Stimulated activated naive CD4-positive, alpha-beta T cell (primary cell): ENCODE data around the gene PDX1.
"Not testable (repeated sequence)": the region's sequence is repeated elsewhere in the genome, so short reads cannot be mapped to it uniquely, and the experiment has no call there.

Experiments used
- DNase-seq, 6 experiments: peaks; one replicate each; lab custom pipeline; 2025; lab: John Stamatoyannopoulos, UW

PDX1 gene

GRCh38 chr13:27956576-27957300, 36.9 kb downstream of the PDX1 start:
- no peak for DNase-seq

DNA sequence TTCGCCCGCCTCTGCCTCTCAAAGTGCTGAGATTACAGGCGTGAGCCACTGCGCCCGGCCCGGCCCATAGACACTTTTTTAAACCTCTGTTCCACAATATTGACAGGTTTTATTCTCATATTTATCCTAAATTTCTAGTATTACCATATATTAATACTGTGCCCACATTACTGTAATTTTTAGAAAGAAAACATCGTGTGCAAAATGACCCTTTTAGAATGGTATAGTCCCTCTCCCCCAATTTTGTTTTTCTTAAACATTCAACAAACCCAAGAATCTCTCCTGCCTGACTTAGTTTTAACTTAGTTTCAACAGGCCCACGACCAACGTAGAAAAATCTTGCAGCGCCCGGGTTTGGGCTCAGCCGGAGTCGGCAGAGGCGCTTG, 40.2 kb downstream of the PDX1 start:
- DNase-seq, result no peak

GRCh38 chr13:27960362-27961226, 40.8 kb downstream of the PDX1 start:
- peak in 1 of 6 experiments; percentile 26 for DNase-seq

DNA sequence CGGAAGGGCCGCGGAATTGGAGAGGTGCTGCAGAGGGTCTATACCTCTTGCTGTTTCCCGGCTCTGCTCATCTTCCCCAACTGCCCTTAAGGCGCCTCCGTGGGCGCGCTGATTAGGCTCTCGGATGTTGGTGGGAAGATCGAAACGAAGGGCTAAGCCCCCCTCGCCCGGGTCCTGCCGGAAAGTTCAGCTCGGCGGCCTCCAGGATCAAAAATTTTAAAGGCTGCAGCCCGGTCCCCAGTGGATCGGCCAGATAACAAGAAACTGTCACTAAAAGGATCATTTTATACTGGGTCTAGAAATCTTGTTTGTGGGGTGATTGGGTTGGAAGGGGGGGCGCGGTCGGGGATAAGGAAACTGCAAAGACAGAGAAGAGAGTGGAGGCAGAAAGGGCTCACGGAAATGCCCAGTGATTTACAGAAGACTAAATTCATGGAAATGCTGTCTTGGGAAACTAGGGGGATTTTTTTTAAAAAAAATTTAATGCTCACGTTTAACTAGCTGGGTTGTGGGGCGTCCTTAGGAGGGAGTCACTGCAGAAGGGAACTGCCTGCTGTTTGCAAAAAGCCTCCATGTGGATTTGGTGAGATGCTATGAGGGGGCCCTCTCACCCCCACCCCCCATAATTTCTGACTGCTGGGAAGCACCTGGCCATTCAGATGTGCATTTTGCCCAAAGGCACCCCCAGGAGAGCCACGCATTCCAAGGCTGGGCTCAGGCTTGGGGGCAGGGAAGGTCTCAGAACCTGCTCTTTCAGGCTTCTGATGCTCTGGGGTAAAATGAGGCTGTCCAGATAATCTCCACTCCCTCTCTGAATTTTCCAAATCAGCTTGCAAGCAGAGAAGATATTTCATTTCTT, 41.7 kb downstream of the PDX1 start:
- DNase-seq, result no peak

DNA sequence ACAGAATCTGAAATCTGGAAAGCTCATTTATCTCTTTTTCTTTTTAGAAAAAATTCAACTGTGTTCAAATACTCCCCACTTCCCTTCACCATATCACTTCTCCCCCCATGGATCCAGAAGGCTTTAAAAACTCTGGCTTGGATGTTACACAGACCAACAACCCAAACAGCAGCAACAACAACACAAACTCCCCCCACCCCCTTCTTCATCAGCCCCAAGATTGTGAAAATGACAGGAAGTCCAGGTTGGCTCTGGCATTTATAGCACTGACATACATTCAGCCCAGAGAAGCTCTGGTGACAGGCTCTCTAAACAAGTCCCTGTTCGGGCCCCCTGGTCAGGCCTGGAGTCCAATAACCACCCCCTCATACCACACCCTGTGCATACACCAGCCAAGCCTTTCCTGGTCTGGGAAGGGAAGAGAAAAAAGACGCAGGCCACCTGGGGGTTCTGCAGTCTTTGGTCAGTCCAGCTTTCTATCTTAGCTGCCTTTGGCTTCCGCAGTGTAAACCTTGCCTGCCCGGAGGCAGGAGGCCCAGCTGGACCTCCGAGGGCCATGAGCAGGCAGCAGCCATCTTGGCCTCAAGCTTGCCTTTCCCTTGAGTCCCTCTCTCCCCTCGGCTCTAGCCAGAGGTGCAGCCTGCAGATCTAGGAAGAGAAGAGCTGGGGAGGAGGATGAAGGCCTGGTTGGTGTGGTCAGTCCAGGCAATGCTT, 42.5 kb downstream of the PDX1 start:
- no peak for DNase-seq

- no peak for DNase-seq
Measured at GRCh38 chr13:27962982-27963381, 43.2 kb downstream of the PDX1 start.

DNA sequence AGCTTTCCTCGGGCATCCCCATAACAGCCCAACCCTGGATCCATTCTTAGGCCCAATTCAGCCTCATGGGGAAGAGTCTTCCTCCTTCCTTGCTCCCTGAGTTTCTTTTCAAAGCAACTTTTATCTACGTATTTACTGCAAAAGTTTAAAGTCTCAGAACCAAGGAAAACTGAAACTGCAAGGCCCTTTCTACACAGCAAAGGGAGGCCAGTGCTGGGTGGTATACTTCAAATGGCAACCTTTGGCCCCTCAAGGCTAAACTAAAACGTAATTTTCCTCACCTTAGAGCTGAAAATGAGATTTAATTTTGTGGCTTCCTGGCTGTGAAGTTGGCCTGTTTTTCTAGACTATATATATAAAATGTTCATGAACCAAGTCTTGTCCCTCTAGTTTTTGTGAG, 43.7 kb downstream of the PDX1 start:
- no peak for DNase-seq

GRCh38 chr13:27964206-27964605, 44.4 kb downstream of the PDX1 start:
- not testable (repeated sequence) for DNase-seq

GRCh38 chr13:27964741-27965323, 45.0 kb downstream of the PDX1 start:
- no peak for DNase-seq

- no peak for DNase-seq
Measured at GRCh38 chr13:27965343-27965739, 45.5 kb downstream of the PDX1 start.

DNA sequence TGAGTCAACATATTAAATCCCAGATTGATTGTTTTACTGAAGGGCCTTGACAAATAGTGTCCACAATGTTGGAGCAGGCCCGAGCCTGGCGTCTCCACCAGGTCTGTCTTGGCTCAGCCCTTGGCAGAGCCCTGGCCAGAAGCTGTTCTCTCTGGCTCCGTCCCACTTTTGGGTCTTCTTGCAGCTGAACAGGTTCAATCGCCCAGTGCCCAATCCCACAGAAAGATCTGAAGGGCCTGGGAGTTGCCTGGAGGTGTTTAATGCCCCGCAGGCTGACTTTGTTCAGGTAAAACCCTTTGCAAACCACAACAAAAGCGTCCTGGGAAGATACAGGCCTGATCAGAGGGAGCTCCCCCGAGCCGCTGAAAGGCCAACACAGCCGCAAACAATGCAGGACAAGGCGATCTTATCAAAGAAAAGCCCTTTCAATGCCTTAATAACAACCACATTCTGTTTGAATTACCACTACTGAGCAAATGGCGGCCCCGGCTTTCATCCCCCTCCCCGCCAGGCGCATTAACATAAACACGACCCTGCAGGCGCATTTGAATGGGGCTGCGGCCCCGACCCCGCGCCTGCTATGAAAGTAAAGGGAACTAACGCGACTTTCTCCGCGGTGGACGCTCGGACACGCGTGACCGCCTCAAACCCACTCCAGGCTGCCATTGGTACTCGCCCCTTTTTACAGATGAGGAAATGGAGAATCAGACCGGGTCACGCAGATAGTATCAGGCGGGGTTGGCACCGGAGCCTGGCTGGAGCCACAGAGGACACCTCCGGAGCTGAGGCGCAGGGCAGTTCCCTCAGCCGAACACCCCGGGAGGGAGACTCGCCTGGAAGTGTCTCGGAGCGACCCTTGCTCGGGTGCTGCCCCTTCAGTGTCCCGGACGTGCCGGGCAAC, 46.2 kb downstream of the PDX1 start:
- no peak for DNase-seq

GRCh38 chr13:27966641-27967202, 46.9 kb downstream of the PDX1 start:
- DNase-seq, result no peak

GRCh38 chr13:27967203-27967735, 47.5 kb downstream of the PDX1 start:
- no peak for DNase-seq

GRCh38 chr13:27967736-27968315, 48.0 kb downstream of the PDX1 start:
- DNase-seq, result no peak

DNA sequence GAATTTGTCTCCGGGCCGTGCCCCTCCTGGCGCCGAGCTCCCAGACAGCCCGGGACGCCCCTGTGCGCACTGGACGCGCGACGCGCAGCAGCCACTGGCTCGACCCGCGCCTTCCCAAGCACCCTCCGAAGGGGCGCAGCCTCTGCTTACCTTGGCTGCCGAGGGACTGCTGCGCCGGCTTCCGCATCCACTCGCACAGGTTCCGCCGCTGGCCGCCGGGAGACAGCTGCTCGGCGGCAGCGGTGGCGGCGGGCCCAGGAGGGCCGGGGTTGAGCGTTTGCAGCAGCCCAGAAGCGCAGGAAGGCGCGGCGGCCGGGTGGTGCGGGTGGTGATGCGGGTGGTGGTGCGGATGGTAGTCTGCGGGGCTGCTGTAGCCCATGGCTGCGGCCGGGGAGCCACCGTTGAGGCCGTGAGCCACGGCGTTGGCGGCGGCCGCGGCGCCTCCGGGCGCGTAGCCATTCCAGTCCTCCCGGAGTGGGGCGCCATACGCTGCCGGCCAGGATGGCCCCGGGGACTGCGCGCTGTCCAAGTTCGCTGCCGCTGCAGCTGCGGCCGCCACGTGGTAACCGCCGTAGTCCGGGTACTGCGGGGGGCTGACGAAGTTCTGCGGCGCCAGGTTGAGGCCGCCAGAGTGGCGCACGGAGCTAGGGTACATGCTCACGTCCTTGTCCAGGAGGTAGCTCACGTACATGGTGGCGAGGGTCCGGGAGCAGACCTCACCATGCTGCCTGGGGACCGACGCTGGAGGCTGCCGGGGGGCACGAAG, 48.7 kb downstream of the PDX1 start:
- no peak for DNase-seq

DNA sequence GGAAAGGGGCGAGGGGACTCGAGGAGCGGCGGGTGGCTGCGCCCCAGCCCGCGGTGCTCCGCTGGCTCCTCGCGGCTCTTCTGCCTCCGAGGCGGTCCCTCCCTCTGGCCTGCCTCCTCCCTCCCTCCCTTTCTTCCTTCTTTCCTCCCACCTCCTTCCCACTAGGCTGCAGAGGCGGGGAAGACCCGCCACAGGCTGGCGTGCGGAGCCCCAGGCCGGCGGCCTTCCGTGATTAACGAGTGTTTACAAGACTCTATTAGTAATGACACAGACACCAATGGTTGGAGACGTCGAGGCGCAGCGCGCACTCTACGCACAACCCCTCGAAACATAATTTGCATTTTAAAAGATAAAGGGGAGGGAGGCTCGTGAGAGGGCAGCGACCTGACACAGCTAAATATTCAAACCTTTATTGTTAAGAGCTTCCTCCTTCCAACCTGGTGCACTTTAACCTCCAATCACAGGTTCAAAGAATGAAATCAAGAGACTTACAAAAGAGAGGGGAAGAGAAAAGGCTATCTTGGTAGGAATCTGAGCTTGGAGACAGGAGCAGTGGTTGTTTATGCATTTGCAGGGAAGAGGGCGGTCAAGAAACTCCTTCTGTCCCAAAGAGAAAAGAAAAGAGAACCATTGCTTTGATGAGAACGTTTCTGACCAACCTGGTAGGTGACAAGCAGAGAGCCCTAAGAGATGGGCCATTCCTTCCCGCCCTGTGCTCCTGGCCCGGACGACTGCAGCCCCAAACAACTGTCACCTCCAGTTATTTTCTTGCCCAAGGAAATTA, 49.5 kb downstream of the PDX1 start, which contains the start of gene CDX2:
TSS of gene CDX2 (minus strand) at position 234 of the 784 bp plus-strand sequence. CDS start 309 bp downstream, outside the sequence.
- DNase-seq, result no peak

GRCh38 chr13:27969866-27970229, 50.0 kb downstream of the PDX1 start:
- DNase-seq, result no peak
